Ovary (tissue), 3 donors: ENCODE data around the gene SOD2.

ENCODE experiments used
- CTCF ChIP-seq, 3 donors: fragments of 450-650 bp in 2 of 3; fragments of 200-600 bp in 1 of 3; IDR thresholded peaks; one replicate each; pipeline versions ENCODE4 v1.5.1 to v1.8.0; 2016 to 2022; ENCODE audit warnings: antibody characterized with exemption in 3 of 3, mild to moderate bottlenecking in 1 of 3
- EP300 ChIP-seq: sonication (generic); formaldehyde crosslinking; IDR thresholded peaks from one replicate; pipeline ENCODE4 v1.6.1; 2017; ENCODE audit warnings: antibody characterized with exemption
- POLR2A ChIP-seq: fragments of 450-650 bp; IDR thresholded peaks from one replicate; pipeline ENCODE4 v1.6.1; 2017; ENCODE audit warnings: antibody characterized with exemption, mild to moderate bottlenecking, moderate library complexity
- donor health status: DM: no; HTN: no; CAD: no.

DNA sequence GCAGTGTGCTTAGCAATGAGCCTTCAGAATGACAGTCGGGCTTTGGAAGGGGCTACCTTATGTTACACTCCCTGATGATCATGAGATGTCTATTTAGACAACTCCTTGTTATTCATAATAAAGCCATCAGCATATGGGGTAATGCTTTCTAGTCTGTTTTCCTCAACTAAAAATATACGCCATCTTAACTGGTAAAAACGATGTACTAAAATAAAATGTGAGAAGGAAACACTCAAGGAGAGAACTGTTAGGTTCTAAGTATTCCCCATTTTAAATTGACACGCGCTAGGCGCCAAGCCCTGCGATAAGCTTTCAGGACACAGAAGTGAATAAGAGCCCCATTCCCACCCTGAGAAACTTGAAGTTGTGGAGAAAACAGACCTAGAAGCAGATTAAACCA, 43.6 kb downstream of the SOD2 start:
- no peak for TF ChIP-seq CTCF (IDR thresholded peaks at IDR 0.05)
- TF ChIP-seq POLR2A: no peak
- no peak for TF ChIP-seq EP300
